HG03135 (cell line): ENCODE measurements around the gene AK8.

Source experiments
- ATAC-seq: cut with Tn5 transposase; IDR thresholded peaks from one replicate; pipeline ENCODE4 v1.9.1; 2021; ENCODE audit warnings: mild to moderate bottlenecking, moderate library complexity; ENCODE audit not compliant: unreplicated experiment

AK8 gene

GRCh38 chr9:132858751-132859150, 19.3 kb downstream of the AK8 start:
- ATAC-seq, result no peak

- ATAC-seq, result no peak
These were observed 20.3 kb downstream of the AK8 start for GRCh38 chr9:132857616-132858342.

- no peak for ATAC-seq
These were observed 21.1 kb downstream of the AK8 start for GRCh38 chr9:132857031-132857430.

- ATAC-seq, result no peak
These were observed 22.2 kb downstream of the AK8 start for GRCh38 chr9:132855904-132856303.

- no peak for ATAC-seq
These were observed 23.3 kb downstream of the AK8 start for GRCh38 chr9:132854832-132855231.

- no peak for ATAC-seq
These were observed 24.6 kb downstream of the AK8 start for GRCh38 chr9:132853482-132853881.

GRCh38 chr9:132849185-132849706, 28.8 kb downstream of the AK8 start:
- no peak for ATAC-seq

GRCh38 chr9:132846918-132847515, 31.1 kb downstream of the AK8 start:
- no peak for ATAC-seq

GRCh38 chr9:132846109-132846917, 31.8 kb downstream of the AK8 start:
- no peak for ATAC-seq

- no peak for ATAC-seq
These were observed 35.7 kb downstream of the AK8 start for GRCh38 chr9:132842124-132843044.

GRCh38 chr9:132840980-132841379, 37.1 kb downstream of the AK8 start:
- ATAC-seq, result no peak

- ATAC-seq, result no peak
These were observed 39.8 kb downstream of the AK8 start for GRCh38 chr9:132838291-132838690.

- ATAC-seq, result no peak
These were observed 40.4 kb downstream of the AK8 start for GRCh38 chr9:132837501-132838286.

- no peak for ATAC-seq
These were observed 43.7 kb downstream of the AK8 start for GRCh38 chr9:132834343-132834742.

- no peak for ATAC-seq
These were observed 44.4 kb downstream of the AK8 start for GRCh38 chr9:132833550-132834121.

- no peak for ATAC-seq
These were observed 45.8 kb downstream of the AK8 start for GRCh38 chr9:132832171-132832881.

GRCh38 chr9:132828201-132828770, 49.8 kb downstream of the AK8 start:
- ATAC-seq, result no peak

GRCh38 chr9:132827366-132827765, 50.7 kb downstream of the AK8 start:
- ATAC-seq, result no peak
